HG03175 (cell line): ENCODE data around the gene FCHSD2.
"Not testable (repeated sequence)": the region's sequence is repeated elsewhere in the genome, so short reads cannot be mapped to it uniquely, and the experiment has no call there.

Experiments used
- ATAC-seq: cut with Tn5 transposase; IDR thresholded peaks from one replicate; pipeline ENCODE4 v1.9.1; 2021; ENCODE audit warnings: mild to moderate bottlenecking, moderate library complexity; ENCODE audit not compliant: unreplicated experiment

The FCHSD2 gene

DNA sequence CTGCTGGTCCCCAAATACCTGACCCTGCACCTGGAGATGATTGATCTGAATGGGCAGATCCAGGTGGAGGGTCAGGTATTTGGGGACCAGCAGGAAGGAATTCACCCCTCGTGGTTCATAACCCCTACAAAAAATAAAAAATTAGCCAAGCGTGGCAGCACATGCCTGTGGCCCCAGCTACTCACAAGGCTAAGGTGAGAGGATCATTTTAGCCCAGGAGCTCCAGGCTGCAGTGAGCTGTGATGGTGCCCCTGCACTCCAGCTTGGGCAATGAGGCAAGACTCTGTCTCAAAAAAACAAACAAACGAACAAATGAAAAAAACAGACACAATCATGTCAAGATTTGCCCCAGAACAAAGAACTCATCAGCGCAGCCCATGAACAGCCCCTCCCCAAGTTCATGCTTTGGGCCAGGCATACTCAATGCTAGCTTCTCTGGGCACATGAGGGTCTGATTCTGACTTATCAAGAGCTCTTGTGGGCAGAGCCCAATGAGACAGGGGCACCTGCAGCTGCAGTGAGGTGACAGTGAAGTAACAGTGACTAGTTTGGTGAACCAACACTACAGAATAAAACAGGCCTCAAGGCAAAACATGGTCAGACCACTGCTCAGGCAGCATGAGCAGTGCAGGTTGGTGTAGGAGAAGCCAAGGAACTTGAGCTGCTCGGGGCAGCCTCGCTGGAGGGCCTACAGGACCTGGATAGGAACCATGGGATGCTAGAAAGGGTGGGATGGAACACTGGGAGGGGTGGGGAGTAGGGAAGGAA is 10.2 kb upstream of the FCHSD2 start:
- ATAC-seq: no peak

DNA sequence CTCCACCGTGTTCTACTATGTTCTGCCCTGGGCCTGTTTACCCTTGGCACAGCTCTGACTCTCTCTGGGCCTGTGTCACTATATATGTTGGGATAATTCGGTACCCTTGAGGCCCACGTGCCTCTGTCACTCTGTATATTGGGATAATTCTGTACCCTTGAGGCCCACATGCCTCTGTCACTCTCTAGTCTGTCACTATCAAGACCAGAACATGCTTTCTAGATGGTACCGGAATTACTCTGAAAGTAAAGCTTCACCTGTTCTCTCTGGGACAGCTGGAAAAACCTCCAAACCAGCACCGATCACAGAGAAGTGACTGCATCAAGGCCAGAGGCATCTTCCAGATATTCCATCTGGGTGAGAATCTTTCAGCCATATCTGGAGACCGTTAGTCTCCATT is 9.3 kb upstream of the FCHSD2 start:
- ATAC-seq: no peak

GRCh38 chr11:73149105-73149504 is 7.0 kb upstream of the FCHSD2 start:
- no peak for ATAC-seq

GRCh38 chr11:73147771-73148681 is 5.9 kb upstream of the FCHSD2 start:
- no peak for ATAC-seq

DNA sequence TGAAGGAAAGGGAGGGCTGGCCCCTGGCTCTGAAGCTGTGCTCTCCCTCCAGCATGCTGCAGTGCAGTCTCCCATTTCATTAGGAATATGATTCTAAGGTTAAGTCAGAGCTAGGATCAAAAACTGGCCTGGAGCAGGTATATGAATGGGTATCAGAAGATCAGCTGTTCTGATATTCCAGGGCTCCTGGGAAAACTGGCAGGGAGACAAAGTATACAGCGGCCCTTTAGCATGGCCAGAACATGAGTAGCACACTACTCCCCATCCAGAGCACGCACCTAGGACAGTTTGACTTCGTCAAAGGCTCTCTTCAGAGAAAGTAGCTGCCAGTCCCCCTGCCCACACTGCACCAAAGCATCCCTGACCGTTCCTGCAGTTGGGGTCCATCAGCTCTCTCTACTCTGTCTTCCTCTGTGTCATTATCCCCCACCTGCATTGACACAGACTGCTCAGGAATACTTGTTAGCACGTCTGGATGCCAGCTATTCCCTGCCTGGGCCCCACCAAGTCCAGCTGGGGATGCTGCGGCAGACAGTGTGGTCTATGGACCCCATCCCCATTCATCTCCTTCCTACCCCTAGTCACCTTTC is 4.0 kb upstream of the FCHSD2 start:
- no peak for ATAC-seq

- no peak for ATAC-seq
Observed at GRCh38 chr11:73143126-73143838, 1.2 kb upstream of the FCHSD2 start.

- ATAC-seq: peak; percentile 33
Observed at GRCh38 chr11:73141309-73142127, 600 bp downstream of the FCHSD2 start.

DNA sequence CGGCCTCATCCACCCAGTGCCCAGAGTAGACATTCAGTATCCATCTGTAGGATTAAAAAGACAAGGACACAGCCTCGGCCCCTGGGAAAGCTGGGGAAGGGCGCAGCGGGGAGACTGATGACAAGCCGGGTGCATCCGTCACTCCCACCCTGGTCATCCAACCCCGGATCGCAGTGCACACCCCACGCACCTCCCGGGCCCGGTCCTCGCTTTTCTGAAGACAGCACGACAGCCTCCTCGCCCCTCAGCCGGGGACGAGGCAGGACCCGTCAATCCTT is 1.1 kb downstream of the FCHSD2 start:
- ATAC-seq: no peak

DNA sequence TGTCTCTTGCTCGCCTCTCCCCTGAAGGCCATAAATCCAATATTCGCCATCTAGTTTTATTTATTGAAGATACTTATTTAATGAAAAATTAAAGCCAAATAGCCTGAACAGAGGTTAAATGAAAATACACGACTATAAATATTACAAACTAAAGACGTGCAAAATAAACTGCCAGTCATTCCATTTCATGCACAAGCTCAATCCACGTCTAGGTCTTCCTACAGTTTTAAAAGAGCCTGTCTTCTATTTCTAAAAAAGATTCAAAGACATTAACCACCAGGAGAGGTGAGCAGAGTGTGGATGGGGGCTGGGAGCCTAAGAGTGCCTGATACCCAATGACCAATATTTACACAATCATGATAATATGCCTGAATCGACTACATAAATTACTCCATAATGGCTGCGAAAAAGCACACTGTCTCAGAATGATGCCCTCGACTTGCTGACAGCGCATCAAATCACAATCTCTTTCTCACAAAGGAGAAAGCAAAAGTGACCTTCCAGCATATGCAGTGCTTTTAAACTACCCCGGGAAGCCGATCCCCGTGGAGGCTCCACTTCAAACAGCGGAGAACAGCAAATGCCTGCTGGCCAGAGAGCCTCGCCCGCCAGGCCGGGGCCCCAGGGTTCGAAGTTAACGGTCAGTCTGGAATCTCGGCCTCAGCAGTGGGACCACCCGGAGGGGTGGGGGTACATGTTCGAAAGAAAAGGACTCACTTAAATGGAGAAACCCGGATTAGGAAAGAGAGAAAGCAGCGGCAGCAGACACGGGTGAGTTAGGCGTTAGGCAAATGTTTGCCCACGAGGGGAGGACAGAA is 1.7 kb downstream of the FCHSD2 start:
- no peak for ATAC-seq

DNA sequence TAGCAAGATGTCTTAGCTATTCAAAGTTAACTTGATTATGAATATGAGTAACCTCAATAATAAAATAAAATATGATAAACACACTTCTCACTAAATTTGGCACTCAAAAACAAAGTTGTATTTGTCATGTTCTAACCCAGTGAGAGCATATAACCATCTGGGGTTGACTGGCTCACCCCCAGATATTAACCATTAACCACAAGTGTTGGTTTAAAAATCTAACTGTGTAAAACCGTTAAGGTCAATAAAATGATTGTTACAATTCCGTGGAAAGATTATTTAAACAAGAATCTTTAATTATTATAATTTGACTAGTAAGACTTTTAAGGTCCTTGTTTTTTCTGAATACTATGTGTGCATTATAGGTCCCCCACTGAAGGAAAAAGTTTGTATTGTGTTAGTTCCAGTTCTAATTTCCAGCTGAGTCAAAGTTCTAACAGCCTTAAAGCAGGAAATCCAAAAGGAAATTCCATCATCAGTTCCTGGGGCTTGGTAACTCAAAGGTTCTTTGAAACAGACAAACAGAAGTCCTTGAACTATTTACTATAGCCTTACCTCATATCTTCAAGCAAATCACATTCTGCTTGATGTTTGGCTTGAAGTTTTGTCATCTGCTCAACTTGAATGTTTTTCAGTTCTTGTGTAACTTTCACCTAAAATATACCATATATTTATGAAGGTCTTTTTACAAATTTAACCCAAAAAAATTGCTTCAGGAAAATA is 2.5 kb downstream of the FCHSD2 start:
- no peak for ATAC-seq

- ATAC-seq: no peak
Observed at GRCh38 chr11:73137944-73138274, 4.2 kb downstream of the FCHSD2 start.

DNA sequence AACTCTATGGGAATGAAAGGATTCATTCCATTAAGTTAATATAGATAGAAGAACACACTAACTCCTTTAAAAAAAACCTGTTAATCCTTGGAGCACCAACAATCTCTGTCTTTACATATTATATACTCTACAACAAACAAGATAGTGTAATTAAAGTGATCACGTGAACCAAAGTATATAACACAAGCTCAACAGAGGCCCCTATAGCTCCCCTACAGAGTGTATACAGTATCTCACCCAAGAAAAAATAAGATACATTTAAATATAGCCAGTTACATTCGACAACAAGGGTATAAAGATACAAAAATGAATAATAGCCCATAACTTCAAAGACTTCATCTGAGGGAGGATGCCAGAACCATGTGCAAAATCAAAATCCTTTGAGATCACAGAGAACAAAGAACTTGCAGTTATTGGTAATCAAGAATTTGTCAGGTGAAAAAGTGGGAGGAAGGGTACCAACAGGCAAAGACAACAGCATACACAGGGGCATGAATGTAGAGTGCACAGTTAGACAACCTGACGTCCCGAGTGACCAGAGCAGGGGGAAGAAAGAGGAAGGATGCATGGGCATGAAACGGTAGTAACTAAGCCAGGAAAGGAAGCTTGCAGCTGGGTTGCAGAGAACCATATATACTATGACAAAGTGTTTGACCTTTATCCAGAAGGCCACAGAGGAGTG is 4.7 kb downstream of the FCHSD2 start:
- no peak for ATAC-seq

DNA sequence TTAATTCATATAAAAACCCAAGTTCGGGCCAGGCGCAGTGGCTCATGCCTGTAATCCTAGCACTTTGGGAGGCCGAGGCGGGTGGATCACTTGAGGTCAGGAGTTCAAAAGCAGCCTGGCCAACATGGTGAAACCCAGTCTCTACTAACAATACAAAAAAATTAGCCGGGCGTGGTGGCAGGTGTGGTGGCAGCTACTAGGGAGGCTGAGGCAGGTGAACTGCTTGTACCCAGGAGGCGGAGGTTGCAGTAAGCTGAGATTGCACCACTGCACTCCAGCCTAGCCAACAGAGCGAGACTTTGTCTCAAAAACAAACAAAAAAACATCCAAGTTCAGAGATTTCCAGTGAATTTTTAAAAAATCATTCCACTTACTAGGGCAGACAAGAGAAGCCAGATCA is 5.4 kb downstream of the FCHSD2 start:
- ATAC-seq: not testable (repeated sequence)

- ATAC-seq: no peak
Observed at GRCh38 chr11:73135346-73136284, 6.5 kb downstream of the FCHSD2 start.

- not testable (repeated sequence) for ATAC-seq
Observed at GRCh38 chr11:73132349-73132748, 9.8 kb downstream of the FCHSD2 start.

- ATAC-seq: no peak
Observed at GRCh38 chr11:73130181-73130580, 11.9 kb downstream of the FCHSD2 start.

GRCh38 chr11:73129198-73129597 is 12.9 kb downstream of the FCHSD2 start:
- no peak for ATAC-seq
